Spinal cord (tissue), 10 donors: ENCODE results near the gene TRIP13. TPM values are rescaled to one million over a fixed set of nuclear protein-coding genes. Genes with fewer than 3 reads are reported as not detected.
A peak's percentile ranks its signal among the peaks of the same experiment; 100 is the strongest.
"Not testable (repeated sequence)": the region's sequence is repeated elsewhere in the genome, so short reads cannot be mapped to it uniquely, and the experiment has no call there.

Source experiments
- DNase-seq, 6 donors: peaks; one replicate each; pipeline versions ENCODE4 v3.0.0 to v3.0.0-alpha.2; 2013 to 2015; ENCODE audit warnings: low spot score in 6 of 6, low read depth in 4 of 6
- H3K27ac ChIP-seq: one replicate; pipeline ENCODE4 v1.5.1; 2013; ENCODE audit warnings: low read depth, low read length, control low read depth
- H3K27me3 ChIP-seq: one replicate; pipeline ENCODE4 v1.6.1; 2013; ENCODE audit warnings: low read length; ENCODE audit not compliant: control insufficient read depth, insufficient read depth
- H3K36me3 ChIP-seq: one replicate; pipeline ENCODE4 v1.6.1; 2013; ENCODE audit warnings: low read length; ENCODE audit not compliant: control insufficient read depth, insufficient read depth
- H3K4me1 ChIP-seq: one replicate; pipeline ENCODE4 v1.6.1; 2013; ENCODE audit warnings: low read length; ENCODE audit not compliant: control insufficient read depth, insufficient read depth
- H3K4me3 ChIP-seq: one replicate; pipeline ENCODE4 v1.5.1; 2013; ENCODE audit warnings: low read depth, low read length, control low read depth
- H3K9me3 ChIP-seq: one replicate; pipeline ENCODE4 v1.6.1; 2013; ENCODE audit warnings: low read length; ENCODE audit not compliant: control insufficient read depth, insufficient read depth
- WGBS: methylation state at CpG from one replicate; pipeline ENCODE4 v1.1.5; 2013; ENCODE audit warnings: missing lambda C conversion rate; ENCODE audit not compliant: insufficient coverage; 5-methylcytosine and 5-hydroxymethylcytosine counted together
- polyA plus RNA-seq, 2 donors: library from polyadenylated mRNA; unstranded; fragments of 120-200 nt; gene quantifications; one replicate each; pipeline ENCODE4 v1.2.1, GENCODE V29; 2013; ENCODE audit not compliant: insufficient read length in 2 of 2
- total RNA-seq, 2 donors: library from RNA; depleted of rRNA in 1 of 2; stranded (reverse); fragments of 120-200 nt in 1 of 2; fragments of >200 nt in 1 of 2; gene quantifications; one replicate each; pipeline versions ENCODE4 v1.2.3 to v1.2.4, GENCODE V29; 2013 to 2014
- donor health status: healthy.

The TRIP13 gene
- total and polyA plus RNA-seq, 4 donors, result 5.8 to 10.4 (median 8.5) TPM

GRCh38 chr5:932628-933250 is 40.1 kb downstream of the TRIP13 start:
- Histone ChIP-seq H3K4me3 (no peak overlapping the region), H3K27ac (peak overlapping the region; percentile 55), H3K36me3 (no peaks in the 10 kb centered on the region), H3K27me3 (peaks cover 2% of the 10 kb centered on the region), H3K4me1 (peaks cover 7% of the 10 kb centered on the region), H3K9me3 (no peaks in the 10 kb centered on the region)
- DNase-seq, result no peak
- WGBS, result 71% methylated on average over 4 of the region's 4 CpGs

DNA sequence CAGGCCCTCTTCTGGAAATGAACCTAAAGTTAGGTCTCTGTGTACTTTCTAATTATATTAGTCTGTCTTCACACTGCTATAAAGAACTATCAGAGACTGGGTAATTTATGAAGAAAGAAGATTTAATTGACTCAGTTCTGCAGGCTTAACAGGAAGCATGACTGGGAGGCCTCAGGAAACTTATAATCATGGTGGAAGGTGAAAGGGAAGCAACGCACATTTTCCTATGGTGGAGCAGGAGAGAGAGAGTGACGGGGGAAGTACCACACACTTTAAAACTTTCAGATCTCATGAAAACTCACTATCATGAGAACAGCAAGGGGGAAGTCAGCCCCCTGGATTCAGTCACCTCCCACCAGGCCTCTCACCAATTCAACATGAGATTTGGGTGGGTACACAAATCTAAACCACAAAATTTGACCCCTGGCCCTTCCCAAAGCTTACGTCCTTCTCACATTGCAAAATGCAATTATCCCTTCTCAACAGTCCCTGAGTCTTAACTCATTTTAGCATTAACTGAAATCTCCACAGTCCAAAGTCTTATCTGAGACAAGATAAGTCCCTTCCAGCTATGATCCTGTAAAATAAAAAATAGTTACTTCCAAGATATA is 40.7 kb downstream of the TRIP13 start:
- 83% methylated on average over 1 of the region's 3 CpGs for WGBS
- peak overlapping the region; percentile 0 for H3K27ac ChIP-seq
- no peak for DNase-seq
- H3K4me3 ChIP-seq, result no peak overlapping the region
- peaks cover 2% of the 10 kb centered on the region for H3K27me3 ChIP-seq
- H3K36me3 ChIP-seq, result no peaks in the 10 kb centered on the region
- H3K9me3 ChIP-seq, result no peaks in the 10 kb centered on the region
- H3K4me1 ChIP-seq, result peaks cover 7% of the 10 kb centered on the region

DNA sequence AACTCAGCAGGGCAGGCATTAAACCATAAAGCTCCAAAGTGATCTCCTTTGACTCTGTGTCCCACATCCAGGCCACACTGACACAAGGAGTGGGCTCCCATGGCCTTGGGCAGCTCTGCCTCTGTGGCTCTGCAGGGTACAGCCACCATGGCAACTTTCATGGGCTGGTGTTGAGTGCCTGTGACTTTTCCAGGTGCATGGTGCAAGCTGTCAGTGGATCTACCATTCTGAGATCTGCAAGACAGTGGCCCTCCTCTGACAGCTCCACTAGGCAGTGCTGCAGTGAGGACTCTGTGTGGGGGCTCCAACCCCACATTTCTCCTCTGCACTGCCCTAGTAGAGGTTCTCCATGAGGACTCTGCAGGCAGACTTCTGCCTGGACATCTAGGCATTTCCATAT is 41.3 kb downstream of the TRIP13 start:
- H3K27me3 ChIP-seq, H3K9me3 ChIP-seq, H3K27ac ChIP-seq, H3K4me1 ChIP-seq, H3K4me3 ChIP-seq, H3K36me3 ChIP-seq, DNase-seq: not testable (repeated sequence)

DNA sequence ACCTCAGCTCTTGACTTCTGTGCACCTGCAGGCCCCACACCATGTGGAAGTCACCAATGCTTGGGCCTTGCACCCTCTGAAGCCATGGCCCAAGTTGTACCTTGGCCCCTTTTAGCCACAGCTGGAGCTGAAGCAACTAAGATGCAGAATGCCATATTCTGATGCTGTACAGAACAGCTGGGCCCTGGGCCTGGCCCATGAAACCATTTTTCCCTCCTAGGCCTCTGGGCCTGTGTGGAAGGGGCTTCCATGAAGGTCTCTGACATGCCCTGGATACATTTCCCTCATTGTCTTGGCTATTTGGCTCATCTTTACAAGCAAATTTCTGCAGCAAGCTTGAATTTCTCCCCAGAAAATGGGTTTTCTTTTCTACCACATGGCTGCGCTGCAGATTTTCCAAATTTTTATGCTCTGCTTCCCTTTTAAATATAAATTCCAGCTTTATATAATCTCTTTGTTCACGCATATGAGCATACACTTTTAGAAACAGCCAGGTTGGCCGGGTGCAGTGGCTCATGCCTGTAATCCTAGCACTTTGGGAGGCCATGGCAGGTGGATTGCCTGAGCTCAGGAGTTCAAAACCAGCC is 41.8 kb downstream of the TRIP13 start:
- not testable (repeated sequence) for H3K36me3 ChIP-seq, H3K4me3 ChIP-seq, H3K4me1 ChIP-seq, H3K27me3 ChIP-seq, H3K9me3 ChIP-seq, H3K27ac ChIP-seq, DNase-seq
- 90% methylated on average over 2 of the region's 3 CpGs for WGBS

DNA sequence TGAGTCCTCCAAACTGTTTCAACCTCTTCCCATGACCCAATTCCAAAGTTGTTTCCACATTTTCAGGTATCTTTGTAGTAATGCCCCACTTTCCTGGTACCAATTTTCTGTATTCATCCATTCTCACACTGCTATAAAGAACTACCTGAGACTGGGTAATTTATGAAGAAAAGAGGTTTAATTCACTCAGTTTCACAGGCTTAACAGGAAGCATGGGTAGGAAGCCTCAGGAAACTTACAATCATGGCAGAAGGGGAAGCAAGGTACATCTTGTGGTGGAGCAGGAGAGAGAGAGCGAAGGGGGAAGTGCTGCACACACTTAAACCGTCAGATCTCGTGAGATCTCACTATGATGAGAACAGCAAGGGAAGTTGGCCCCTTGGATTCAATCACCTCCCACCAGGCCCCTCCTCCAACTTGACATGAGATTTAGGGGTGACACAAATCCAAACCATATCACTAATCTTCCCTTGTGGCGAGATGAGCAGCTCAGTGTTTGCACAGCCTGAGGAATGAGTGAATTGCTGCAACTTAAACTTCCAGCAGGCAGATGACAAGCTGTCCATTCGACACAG is 42.9 kb downstream of the TRIP13 start:
- Histone ChIP-seq H3K9me3 (no peaks in the 10 kb centered on the region), H3K36me3 (no peaks in the 10 kb centered on the region), H3K4me1 (peaks cover 7% of the 10 kb centered on the region), H3K4me3 (no peak overlapping the region), H3K27ac (no peak overlapping the region), H3K27me3 (peaks cover 2% of the 10 kb centered on the region)
- WGBS, result 75% methylated on average over 4 of the region's 5 CpGs
- DNase-seq, result no peak

DNA sequence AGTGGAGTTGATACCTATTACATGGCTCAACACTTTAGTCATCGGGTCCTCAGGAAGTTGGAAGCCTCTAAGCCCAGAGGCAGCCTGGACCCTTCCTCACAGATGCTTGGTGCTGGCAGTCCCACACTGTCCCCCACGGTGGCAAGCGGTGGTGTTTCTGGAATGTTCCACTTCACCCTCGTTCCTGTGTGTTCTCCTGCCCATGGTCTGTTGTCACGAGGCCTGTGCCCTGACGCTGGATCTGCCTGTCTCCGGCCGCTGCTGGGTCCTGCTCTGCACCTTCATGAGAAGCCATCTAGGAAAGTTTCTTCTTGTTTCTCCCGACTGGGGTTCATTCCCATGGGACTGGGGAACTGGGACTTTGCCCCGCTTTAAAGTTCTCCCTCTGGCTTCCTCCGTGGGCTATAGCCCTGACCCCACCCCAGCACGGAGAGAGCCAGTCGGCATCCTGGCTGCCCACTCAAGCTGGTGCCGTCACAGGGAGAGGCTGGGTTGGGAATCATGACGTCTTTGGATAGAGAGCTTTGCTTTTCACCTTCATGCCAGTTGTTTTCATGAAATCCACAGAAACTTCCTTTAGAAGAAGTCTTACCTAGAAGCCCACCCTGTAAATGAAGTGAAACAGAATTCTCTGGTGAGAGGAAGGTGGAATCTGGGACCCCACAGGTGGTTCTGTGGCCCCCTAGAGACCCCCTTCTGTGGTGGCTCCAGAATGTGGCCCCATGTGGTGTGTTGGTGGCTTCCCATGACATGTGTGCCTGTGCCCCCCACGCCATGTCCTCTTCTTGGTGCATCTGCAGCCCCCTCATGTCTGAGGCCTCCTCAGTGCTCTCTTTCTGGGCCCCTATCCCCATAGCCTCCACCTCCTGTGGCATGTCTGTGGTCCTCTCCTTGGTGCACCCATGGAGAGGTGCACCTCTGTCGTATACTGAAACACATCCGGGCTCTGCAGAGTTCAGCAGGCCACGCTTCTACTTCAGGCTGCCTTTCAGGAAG is 43.8 kb downstream of the TRIP13 start:
- no peak overlapping the region for H3K27ac ChIP-seq
- peaks cover 7% of the 10 kb centered on the region for H3K4me1 ChIP-seq
- no peak overlapping the region for H3K4me3 ChIP-seq
- no peaks in the 10 kb centered on the region for H3K36me3 ChIP-seq
- H3K9me3 ChIP-seq, result no peaks in the 10 kb centered on the region
- peaks cover 2% of the 10 kb centered on the region for H3K27me3 ChIP-seq
- 90% methylated on average over 18 of the region's 19 CpGs for WGBS
- DNase-seq, result no peak

GRCh38 chr5:937151-937924 is 44.7 kb downstream of the TRIP13 start:
- DNase-seq, result no peak
- peaks cover 4% of the 10 kb centered on the region for H3K4me1 ChIP-seq
- WGBS, result 93% methylated on average over 13 of the region's 14 CpGs
- H3K9me3 ChIP-seq, result no peaks in the 10 kb centered on the region
- H3K27ac ChIP-seq, result no peak overlapping the region
- H3K36me3 ChIP-seq, result no peaks in the 10 kb centered on the region
- H3K27me3 ChIP-seq, result no peaks in the 10 kb centered on the region
- H3K4me3 ChIP-seq, result no peak overlapping the region

- Histone ChIP-seq H3K27me3 (no peaks in the 10 kb centered on the region), H3K4me3 (no peak overlapping the region), H3K27ac (no peak overlapping the region), H3K9me3 (no peaks in the 10 kb centered on the region), H3K4me1 (peaks cover 4% of the 10 kb centered on the region), H3K36me3 (no peaks in the 10 kb centered on the region)
- DNase-seq, result no peak
- WGBS, result 65% methylated on average over 3 of the region's 7 CpGs
These were observed 46.7 kb downstream of the TRIP13 start for GRCh38 chr5:939368-939767.

- not testable (repeated sequence) for H3K36me3 ChIP-seq, H3K4me1 ChIP-seq, H3K4me3 ChIP-seq, DNase-seq, H3K27ac ChIP-seq, H3K9me3 ChIP-seq, H3K27me3 ChIP-seq
- no CpG with 5 or more reads among the region's 2 CpGs for WGBS
These were observed 48.1 kb downstream of the TRIP13 start for GRCh38 chr5:940741-941140.
